GM21737 (cell line): ENCODE data around the gene STOX1.
A peak's percentile ranks its signal among the peaks of the same experiment; 100 is the strongest.
"Not testable (repeated sequence)": the region's sequence is repeated elsewhere in the genome, so short reads cannot be mapped to it uniquely, and the experiment has no call there.

Experiments
- ATAC-seq: cut with Tn5 transposase; IDR thresholded peaks from one replicate; pipeline ENCODE4 v1.9.1; 2021; ENCODE audit warnings: mild to moderate bottlenecking, moderate library complexity; ENCODE audit not compliant: unreplicated experiment

STOX1 gene

GRCh38 chr10:68826764-68827591 lies at the start of gene STOX1:
Gene STOX1 (plus strand): TSS chr10:68827531. CDS start chr10:68827624, 93 bp downstream.
- peak; percentile 57 for ATAC-seq

- no peak for ATAC-seq
Observed at GRCh38 chr10:68781613-68782574, 45.4 kb upstream of the STOX1 start.

GRCh38 chr10:68784476-68784875 lies 42.9 kb upstream of the STOX1 start:
- no peak for ATAC-seq

GRCh38 chr10:68787813-68788212 lies 39.5 kb upstream of the STOX1 start:
- no peak for ATAC-seq

GRCh38 chr10:68790476-68790875 lies 36.9 kb upstream of the STOX1 start:
- no peak for ATAC-seq

GRCh38 chr10:68792115-68792514 lies 35.2 kb upstream of the STOX1 start:
- no peak for ATAC-seq

- no peak for ATAC-seq
Observed at GRCh38 chr10:68795886-68796532, 31.3 kb upstream of the STOX1 start.

- ATAC-seq: no peak
Observed at GRCh38 chr10:68796605-68797004, 30.7 kb upstream of the STOX1 start.

GRCh38 chr10:68800211-68800610 lies 27.1 kb upstream of the STOX1 start:
- ATAC-seq: no peak

GRCh38 chr10:68804692-68805091 lies 22.6 kb upstream of the STOX1 start:
- no peak for ATAC-seq

- ATAC-seq: not testable (repeated sequence)
Observed at GRCh38 chr10:68810830-68811229, 16.5 kb upstream of the STOX1 start.

GRCh38 chr10:68811314-68812009 lies 15.9 kb upstream of the STOX1 start:
- no peak for ATAC-seq

GRCh38 chr10:68812420-68812819 lies 14.9 kb upstream of the STOX1 start:
- no peak for ATAC-seq

- no peak for ATAC-seq
Observed at GRCh38 chr10:68813559-68813958, 13.8 kb upstream of the STOX1 start.

GRCh38 chr10:68816796-68817412 lies 10.4 kb upstream of the STOX1 start:
- no peak for ATAC-seq

- ATAC-seq: not testable (repeated sequence)
Observed at GRCh38 chr10:68820359-68820758, 7.0 kb upstream of the STOX1 start.

GRCh38 chr10:68822626-68823025 lies 4.7 kb upstream of the STOX1 start:
- ATAC-seq: not testable (repeated sequence)

GRCh38 chr10:68827592-68827959 lies 245 bp downstream of the STOX1 start:
- ATAC-seq: peak; percentile 43

- peak; percentile 47 for ATAC-seq
Observed at GRCh38 chr10:68828083-68828601, 811 bp downstream of the STOX1 start.

GRCh38 chr10:68828833-68829232 lies 1.5 kb downstream of the STOX1 start:
- no peak for ATAC-seq
